CD4-positive, alpha-beta T cell treated with Interleukin-15 for 1 hour (primary cell): ENCODE results near the gene PIGR.

Experiments used
- DNase-seq: peaks from one replicate; pipeline ENCODE4 v3.0.0-alpha.2; 2020

PIGR gene

GRCh38 chr1:206958144-206958543 is 11.9 kb upstream of the PIGR start:
- DNase-seq: no peak

DNA sequence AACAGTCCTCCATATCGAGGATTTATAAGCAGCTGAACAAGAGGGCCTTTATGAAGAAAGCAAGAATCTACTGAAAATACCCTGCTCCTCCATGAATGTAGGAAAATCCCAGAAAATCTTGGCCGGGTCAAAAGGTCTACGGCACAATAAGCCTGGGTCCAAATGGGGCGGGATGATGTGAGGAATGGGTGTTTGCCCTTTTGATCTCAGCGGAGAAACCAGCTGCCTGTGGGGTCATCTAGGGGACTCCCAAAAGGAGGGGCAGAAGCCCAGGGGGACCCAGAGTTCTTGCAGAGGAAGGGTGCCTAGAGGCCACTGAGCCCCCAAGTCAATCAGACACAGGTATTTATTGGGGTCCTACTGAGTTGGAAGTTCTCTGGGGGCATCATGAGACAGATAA is 11.4 kb upstream of the PIGR start:
- no peak for DNase-seq

DNA sequence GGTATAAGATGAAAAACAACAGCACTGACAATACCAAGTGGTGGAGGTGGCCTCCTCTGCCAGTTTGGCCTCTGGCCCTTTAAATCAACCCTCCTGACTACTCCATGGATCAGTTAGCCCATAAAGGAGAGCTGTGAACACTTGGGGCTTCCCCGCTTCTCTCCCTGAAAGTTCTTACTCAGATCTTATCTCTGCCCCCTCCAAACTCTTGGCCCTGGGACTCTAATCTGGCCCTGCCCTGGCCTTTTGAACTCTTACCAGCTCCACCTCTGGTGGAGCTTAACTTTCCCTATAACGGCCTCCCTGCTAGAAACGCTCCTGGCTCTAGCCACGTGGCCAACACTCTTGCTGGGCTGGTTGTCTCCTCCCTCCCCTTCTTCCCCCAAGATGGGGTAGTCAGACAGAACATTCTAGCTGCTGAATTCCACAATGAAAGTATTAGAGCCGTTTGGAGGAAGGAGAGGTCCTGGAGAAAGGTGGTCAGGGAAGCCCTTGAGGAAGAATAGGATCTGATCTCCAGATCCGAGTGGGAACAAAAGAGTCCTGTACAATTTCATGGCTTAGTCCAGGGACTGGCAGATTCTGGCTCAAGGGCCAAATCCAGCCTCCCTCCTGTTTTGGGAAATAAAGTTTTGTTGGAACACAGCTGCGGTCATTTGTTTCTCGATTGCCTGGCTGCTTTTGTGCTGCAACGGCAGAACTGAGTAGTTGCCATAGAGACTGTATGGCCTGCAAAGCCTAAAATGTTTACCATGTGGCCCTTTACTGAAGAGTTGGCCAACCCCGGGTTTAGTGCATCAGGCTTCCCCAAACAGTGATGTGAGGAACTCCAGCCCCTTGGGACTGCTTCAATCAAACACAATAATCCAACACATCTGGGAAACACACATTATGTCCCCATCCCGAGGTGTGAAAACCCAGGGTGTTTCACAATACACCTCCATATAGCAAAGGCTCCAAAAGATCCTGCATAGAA is 9.5 kb upstream of the PIGR start:
- no peak for DNase-seq

GRCh38 chr1:206954459-206955342 is 8.4 kb upstream of the PIGR start:
- DNase-seq: no peak

- no peak for DNase-seq
Observed at GRCh38 chr1:206953626-206954025, 7.4 kb upstream of the PIGR start.

- no peak for DNase-seq
Observed at GRCh38 chr1:206953126-206953525, 6.9 kb upstream of the PIGR start.

- peak; percentile 26 for DNase-seq
Observed at GRCh38 chr1:206952171-206952570, 5.9 kb upstream of the PIGR start.

DNA sequence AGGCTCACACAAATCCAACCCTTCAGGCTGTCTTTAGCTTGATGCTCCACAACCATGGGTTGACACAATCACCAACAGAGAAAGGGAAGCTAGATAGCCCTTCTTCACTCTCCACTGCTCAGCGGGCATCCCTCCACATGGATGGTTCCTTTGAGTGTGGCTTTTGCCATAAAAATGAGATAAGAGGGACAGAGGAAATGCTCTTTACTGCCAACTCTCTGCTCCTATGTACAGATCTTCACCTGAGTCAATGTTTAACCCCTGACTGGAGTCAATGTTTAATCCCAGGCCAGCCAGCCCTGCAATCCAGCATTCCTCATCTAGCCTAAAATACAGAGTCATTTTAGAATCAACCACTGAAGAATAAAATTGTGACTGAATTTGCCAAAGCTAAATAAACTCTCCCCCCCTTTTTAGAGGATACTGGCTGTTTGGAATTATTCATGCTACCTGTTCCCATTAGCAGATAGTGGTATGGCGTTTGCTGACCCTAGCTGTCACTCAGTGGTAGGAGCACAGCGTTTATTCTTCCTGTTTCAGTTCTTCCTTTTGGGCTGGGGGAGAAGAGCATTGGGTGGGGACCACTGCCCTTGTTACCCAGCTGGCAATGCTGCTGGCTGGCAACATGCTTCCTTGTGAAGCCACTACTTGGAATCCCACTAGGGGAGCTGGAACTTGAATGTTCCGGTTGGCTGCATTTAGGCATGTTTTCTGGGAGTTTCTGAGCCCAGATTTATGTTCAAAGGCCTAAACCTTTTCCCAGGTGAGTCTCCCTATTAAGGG is 5.2 kb upstream of the PIGR start:
- no peak for DNase-seq

- DNase-seq: no peak
Observed at GRCh38 chr1:206949641-206950040, 3.4 kb upstream of the PIGR start.

GRCh38 chr1:206949208-206949607 is 2.9 kb upstream of the PIGR start:
- no peak for DNase-seq

DNA sequence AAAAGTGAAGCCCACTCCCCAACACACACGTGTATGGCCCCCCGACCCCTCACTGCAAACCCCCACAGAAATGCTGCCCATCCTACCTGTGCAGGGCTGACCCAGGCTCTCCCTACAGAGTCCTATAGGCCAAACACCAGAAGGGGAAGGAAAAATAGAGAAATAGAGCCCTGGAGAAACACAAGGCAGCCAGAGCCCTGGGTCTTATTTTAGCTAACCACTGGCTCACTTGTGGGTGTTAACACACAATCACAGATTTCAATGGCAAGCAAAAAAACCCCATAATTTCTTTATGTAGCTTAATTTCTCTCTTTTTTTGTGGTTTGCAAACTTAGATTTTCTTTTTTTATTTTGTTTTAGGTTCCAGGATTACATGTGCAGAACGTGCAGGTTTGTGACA is 989 bp upstream of the PIGR start:
- DNase-seq: no peak

GRCh38 chr1:206945779-206946178 is 487 bp downstream of the PIGR start:
- no peak for DNase-seq

DNA sequence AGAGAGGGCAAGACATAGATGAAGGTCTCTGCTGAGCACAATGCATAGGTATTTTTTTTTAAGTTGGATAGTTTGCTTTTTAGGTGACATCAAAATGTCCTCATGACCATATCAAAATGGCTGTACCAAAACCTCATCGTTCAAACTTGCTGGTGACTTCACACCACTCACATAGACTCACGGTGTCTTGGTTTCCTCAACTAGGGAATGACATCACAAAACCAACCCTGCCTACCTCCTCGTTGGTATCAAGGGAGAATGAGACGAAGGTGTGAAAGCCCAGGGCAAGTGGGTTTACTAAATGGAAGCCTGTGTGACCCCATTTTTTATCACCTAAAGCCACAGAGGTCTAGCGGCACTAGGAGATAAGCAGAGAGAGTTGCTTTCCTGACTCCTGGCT is 1.6 kb downstream of the PIGR start:
- DNase-seq: no peak

DNA sequence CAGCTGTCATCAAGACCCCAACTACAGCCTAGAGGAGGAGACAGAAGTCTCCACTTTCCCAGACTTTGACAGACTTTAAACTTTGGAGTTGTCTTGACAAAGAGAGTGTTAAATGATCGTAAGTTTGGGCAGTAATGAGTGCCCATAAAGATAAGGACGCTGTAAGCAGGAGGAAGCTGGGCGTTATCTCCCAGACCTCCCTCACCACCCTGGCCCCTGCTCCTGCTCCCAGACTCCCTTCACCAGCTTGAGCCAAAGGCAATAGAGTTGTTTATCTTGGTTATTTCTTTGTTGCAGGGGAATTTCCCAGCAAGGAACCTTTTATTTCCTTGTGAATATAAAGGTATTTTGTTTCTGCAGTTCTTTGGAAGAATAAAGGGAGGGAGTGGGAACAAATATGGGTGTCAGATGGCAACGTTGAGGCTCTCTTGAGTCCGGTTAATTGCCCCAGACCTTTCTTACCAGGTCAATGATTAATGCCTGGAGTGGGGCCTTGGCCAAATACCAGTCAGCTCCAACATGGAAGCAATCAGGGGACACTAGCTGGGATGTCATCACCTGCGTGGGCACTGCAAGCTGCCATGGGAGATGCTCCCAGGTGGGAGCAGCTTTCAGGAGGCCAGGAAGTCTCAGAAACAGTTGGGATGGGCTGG is 4.4 kb downstream of the PIGR start:
- DNase-seq: no peak

DNA sequence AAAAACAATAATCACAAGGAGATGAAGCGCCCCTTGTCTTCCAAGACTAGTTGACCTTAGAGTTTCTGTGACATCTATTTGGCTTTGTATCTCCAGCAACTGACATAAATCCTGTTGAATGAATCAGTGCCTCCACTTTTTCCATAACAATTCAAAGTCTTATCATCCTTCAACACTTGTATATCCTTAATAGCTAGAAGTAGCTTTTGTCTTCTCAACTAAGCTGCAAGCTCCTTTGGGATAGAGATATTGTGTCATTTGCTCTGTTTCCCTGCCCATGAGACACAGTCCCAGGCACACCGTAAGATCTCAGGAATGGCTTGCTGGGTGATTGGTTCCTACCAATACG is 5.7 kb downstream of the PIGR start:
- no peak for DNase-seq

GRCh38 chr1:206939841-206940587 is 6.3 kb downstream of the PIGR start:
- no peak for DNase-seq

- no peak for DNase-seq
Observed at GRCh38 chr1:206939131-206939530, 7.1 kb downstream of the PIGR start.

GRCh38 chr1:206937425-206937824 is 8.8 kb downstream of the PIGR start:
- no peak for DNase-seq

- peak; percentile 40 for DNase-seq
Observed at GRCh38 chr1:206935491-206936067, 10.7 kb downstream of the PIGR start.

GRCh38 chr1:206933333-206933945 is 12.8 kb downstream of the PIGR start:
- DNase-seq: peak; percentile 70

DNA sequence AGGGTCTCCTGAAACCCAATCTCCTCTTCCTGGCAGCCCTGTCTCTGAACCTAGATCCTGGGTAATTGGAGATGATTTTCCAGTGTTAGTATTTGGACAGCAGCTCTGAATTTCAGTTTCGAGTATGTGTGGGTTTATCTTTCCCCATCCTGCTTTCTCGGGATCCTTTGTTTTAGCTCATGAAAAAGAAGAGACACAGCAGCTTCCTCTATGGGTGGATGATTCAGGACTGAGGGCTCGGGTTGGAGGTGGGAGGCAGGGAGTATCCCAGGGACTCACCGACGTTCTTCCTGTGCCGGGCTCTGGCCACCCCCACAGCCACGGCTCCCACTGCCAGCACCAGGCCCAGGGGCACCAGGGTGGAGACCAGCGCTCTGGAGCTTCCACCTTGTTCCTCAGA is 14.1 kb downstream of the PIGR start:
- no peak for DNase-seq
